Measurements from ENCODE around the gene NPC1.

The NPC1 gene

DNA sequence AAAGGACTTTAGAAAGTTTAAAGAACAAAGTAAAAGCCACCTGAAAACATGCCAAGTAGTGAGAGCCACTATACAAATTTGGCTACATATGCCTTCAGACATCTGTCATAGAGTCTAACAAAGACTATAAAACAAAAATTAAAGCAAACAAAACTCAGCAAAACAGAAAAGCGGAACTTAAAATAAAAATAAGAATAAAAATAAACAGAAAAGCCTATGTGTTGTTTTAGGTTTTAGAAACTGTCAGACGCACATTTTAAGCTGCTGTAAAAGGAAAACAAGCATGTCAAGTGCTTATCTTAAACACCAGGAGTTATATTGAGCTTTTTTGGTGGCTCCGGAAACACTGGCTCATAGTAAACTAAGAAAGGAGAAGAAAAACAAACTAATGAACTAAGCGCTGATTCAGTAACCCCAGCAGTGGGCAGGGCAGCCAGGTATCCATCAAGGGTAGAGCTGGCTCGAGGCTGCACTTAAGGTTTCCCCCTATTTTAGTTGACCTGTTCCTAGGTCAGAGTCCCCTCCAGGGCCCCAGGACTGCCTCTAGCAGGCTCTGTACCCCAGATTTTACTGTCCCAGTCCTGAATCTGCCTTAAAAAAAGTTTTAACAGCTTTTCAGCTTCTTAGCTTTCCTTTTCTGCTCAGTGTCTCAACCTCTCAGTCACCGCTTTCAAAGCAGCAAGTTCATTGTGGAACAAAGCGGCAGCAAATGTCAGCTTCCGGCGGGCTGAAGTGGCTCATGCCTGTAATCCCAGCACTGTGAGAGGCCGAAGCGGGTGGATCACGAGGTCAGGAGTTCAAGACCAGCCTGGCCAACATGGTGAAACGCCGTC is 98.4 kb downstream of the NPC1 start:
- no peak for DNase-seq (ENCODE audit: low spot score)

DNA sequence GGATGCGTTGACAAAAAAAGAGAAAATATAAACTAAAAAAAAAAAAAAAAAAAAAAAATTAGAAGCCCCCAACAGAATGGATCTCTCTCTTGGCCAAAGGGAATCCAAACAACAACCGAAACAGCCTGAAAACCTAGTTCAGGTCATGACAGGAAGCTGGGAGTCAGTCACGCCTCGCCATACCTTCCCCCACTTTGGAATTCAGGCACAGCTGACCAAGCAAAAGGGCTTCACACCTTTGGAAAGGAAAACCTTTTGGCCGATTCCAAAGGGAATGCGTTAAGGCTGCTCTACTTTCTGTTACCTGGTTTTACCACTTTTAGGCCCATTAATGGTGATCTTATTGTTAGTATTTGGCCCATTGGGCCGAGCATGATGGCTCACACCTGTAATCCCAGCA is 100.9 kb downstream of the NPC1 start:
- no peak for DNase-seq (ENCODE audit: low spot score)

DNA sequence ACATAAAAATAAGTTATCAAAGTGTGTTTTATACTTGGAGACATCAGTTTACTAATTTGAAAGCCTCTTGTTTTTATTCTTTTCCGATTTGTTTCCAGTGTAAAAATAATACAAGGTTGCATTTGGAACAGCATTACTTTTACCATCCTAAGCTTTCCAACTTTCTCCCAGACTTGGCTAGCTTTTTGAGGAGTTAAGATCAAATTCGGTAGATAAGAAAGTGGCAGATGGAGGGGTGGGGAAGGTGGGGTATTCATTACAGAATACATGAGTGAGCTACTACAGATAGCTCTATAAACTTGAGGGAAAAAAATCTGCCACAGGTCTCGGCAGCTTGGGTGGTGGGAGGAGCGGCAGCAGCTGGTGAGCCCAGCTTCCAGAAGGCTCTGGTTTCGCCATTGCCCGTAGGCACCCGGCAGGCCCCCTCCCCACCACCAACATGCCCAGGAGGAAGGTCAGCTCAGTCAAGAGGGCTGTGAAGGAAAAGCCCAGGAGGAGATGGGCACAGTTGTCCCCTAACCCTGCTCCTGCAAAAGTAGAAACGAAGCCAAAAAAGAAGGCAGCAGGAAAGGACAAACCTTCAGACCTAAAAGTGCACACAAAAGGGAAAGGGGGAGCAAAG is 101.6 kb downstream of the NPC1 start:
- no peak for DNase-seq (ENCODE audit: low spot score)
